DLD1 (cell line): ENCODE results near the gene MBTPS2.
"Not testable (repeated sequence)": the region's sequence is repeated elsewhere in the genome, so short reads cannot be mapped to it uniquely, and the experiment has no call there.

Experiments used
- in situ Hi-C: cut with HindIII; loops from 2 replicates; pipeline ENCODE4 v1.10.0; 2017; ENCODE audit warnings: low sequenced_read_pairs

MBTPS2 gene

DNA sequence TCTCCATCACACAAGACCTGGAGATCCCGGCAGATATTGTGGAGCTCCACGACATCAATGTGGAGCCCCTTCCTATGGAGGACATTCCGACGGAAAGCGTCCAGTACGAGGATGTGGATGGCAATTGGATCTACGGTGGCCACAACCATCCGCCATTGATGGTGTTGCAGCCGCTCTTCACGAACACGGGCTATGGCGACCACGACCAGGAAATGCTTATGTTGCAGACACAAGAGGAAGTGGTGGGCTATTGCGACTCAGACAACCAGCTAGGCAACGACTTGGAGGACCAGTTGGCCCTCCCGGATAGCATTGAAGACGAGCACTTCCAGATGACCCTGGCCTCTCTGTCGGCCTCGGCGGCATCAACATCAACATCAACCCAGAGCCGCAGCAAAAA lies 17.1 kb downstream of the MBTPS2 start:
- in situ Hi-C loops: no loop called here

DNA sequence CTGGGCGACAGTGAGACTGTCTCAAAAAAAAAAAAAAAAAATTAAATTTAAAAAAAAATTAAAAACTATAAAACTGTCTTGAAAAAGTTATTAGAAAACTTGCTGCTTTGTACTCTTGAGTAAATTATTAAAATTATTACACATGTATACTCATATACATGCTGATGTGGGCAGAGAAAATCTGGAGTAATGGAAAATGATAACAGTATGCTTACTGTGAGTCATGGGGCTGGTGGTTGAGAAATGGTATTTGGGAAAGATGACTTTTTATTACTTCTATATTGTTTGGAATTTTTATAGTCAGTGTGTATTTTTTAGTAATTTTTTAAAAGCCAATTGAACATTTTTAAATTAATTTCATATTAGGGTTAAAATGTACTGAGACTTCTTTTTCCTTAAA lies 23.8 kb downstream of the MBTPS2 start:
- in situ Hi-C loops: no loop called here

DNA sequence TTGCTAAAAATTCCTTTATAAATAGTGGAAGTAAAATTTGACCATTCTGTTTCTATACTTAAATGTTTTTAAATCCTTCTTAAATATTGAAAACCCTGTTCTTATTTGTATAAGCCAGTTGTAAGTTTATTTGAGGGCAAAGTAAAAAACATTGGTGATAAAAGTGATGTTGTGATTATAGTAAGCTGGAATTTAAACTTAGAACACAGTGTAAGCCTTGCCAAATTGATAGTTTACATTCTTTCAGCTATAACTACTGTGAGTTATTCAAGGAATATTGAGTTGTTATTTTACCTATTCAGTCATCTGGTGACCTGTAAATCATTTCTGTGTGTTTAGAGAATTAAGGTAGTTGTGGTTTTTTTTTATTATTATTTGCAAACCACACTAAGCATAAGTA lies 26.0 kb downstream of the MBTPS2 start:
- in situ Hi-C loops: no loop called here

DNA sequence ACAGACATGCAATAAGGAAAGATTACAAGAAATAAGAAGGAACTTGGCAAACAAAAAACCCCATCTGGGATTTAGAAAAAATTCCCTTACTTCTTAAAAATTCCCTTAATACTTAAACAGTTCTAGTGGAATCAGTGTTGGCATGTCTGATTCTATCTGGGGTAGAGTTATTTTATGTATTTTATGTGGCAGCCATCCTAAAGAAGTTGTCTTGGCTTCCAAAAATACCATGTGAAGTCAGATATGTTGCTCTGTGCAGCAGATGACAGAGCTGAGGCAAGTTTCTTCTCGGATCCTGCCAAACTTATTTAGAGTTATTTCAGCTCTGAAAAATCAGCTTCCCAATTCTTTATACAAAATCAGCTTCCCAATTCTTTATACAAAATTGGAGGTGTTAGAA lies 31.1 kb downstream of the MBTPS2 start:
- in situ Hi-C loops: no loop called here

DNA sequence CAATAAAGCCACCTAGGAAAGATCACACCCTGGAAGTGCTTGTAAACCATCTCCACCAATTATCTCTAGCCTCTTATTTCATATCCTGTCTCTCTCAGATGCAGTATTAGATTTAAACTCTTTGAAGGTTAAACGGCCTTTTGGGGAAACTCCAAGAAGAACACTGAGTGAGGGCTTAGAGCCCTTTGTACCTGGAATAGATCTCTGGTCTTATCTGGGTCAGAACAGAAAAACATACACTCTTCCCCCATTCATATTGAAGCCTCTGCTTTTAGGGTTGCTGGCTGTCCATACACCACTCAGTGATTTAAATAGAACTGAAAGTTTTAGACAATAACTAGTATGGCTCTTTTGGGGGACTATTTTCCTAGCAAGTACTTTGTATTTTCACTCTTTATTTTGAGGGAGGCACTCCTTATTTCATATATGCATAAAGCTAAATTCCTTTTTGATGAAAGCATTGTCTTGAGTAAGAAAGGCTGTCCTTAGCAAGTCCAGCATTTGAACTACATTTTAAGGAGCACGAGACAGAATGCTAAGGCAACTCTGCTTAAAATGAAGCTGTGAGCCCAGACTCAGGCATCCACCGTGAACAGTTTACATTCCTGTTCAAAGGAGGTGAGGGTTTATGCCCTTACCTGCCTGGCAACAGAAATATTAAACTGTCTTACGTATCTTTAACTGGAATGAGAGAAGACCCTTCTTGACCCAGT lies 33.8 kb downstream of the MBTPS2 start:
- in situ Hi-C loops: no loop called here

DNA sequence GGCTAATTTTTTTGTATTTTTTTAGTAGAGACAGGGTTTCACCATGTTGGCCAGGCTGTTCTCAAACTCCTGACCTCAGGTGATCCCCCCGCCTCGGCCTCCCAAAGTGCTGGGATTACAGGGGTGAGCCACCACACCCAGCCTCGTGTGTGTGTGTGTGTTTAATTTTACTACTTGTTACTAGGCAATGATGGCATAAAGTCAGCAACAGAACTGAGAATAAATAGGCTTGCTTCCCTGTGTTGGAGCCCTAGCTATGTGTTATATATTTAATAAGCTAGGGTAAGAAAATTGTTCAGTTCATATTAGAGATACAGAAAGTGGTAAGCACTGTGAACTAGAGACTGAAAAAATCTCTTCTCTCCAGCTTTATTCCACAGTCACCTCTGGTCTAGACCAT lies 34.8 kb downstream of the MBTPS2 start:
- in situ Hi-C loops: not testable (repeated sequence)

DNA sequence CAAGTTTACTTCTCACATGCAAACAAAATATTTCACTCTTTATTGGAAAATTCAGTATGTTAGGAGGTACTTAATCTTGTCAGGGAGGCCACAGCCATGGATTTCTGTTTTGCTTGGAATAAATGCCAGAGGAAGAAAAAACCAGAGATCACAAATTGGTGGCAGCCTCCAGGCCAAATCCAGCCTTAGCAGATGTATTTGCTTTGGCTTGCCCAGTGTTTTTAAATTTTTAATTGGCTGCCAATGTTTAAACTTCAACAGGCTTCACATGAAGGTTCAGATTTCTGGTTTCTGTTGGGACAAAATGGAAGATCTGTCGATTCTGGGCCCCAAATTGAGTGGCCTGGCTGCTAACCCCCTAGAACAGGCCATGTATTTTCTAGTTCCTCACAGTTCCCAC lies 35.6 kb downstream of the MBTPS2 start:
- in situ Hi-C loops: no loop called here

DNA sequence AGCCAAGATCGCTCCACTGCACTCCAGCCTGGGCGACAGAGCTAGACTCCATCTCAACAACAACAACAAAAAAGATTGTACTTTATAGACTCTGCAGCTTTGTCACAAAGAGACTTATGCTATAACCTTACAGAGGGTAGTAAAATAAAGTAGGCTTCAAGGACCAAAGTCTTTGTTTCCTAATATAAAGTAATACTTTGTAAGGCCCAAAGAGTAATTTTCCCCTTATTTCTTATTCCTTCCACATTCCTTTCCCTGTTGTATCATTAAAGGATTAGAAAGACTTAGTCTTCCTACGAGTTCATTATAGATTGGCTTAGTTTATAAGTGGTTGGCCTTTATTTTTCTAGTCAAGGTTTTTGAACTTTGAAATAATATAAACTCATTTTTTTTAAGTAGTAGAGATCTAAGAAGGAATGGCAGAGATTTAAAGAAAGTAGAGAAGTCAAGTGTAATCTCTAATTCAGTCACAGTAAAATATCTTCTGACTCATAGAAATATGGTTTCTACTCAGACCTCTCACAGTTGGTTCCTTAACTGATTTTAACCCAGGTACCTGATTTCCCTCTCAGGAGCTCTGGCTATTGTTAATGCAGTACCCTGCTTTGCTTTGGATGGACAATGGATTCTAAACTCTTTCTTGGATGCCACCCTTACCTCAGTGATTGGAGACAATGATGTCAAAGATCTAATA lies 42.6 kb downstream of the MBTPS2 start:
- in situ Hi-C loops: no loop called here

DNA sequence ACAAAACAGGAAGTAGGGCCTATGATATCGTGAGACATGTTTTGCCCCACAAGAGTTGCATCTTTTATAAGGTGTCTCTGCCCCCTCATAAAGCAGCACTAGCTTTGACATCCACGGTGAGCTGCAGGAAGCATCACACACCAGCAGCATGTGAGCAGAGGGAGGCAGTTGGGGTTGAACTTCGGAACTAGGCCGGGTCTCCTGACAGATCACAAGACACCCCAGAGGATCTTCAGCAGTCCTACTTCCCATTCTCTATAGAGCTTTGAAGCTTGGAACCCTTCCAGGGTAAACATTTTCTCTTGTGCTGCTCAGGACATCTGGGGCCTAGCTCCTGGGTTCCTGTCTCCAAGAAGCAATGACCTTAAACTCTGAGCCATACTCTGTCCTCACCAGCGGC lies 43.8 kb downstream of the MBTPS2 start:
- in situ Hi-C loops: no loop called here

DNA sequence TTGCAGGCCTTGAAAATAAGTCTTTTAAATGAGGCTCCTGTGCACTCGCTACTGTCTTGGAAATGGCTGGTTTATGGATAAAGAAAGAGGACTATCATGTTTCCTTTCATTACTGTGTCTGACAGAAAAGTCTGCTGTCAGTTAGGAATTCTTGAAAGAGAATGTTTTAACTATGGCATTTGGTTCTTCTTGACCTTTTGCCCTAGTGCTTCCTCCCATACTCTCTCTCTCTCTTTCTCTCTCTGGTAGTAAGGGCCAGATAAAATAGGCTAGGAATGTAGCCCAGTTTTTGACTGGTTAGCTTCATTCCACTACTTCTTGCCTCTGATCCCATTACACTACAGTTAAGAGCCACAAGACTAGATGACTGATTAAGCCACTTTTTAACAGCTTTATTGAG lies 46.2 kb downstream of the MBTPS2 start:
- in situ Hi-C loops: no loop called here

DNA sequence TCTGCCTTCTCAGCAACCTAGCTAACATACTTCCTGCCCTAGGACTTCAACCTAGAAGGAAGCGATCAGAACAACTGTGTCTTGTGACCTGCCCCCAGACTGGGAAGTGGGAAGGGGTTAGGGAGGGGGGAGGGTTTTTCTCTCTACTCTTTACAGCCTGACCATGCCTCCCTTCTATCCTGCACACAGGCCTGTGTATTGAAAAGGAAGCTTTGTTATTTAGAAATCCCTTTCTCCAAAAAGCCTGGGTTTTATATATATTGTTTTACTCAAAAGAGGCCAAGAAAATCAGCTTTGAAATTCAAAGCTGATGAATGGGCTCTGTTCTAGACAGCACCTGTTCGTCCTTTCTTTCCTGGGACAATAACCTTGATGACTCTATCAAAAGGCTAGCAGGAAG lies 65.9 kb downstream of the MBTPS2 start:
- in situ Hi-C loops: no loop called here

DNA sequence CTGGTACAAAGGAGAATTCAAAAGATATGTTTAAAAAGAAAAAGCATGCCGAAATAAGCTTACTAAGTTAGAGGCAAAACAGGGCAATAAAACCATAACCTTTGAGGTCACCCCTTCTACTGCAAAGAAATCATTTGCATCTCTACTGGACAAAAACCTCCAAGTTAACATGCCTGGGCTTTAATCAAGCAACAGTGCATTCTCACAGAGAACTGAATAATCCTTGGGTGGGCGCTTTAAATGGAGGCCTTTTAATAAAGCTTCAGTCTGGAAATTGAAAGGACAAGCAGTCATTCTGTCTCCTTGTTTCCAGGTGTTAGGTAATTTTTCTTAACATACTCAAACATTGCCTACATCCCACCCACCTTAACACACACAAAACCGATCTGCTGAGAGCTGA lies 66.5 kb downstream of the MBTPS2 start:
- in situ Hi-C loops: no loop called here

DNA sequence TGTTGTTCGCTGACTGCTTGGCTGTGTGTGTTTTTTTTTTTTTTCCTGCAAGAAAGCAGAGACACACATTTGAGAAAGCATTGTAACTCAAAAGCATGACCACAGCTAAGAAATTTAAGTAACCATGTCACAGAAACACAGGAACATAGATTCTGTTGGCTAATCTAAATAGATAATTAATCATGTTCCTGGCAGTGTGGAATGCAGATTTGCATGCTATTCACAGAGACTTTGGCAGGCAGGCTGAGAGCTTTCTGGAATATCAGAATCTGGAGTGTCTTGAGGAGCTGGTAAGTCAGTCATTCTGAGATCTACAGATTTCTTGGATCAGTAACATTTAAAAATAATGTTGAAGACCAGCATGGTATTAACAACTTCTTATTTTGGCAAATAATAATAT lies 67.8 kb downstream of the MBTPS2 start:
- in situ Hi-C loops: no loop called here

DNA sequence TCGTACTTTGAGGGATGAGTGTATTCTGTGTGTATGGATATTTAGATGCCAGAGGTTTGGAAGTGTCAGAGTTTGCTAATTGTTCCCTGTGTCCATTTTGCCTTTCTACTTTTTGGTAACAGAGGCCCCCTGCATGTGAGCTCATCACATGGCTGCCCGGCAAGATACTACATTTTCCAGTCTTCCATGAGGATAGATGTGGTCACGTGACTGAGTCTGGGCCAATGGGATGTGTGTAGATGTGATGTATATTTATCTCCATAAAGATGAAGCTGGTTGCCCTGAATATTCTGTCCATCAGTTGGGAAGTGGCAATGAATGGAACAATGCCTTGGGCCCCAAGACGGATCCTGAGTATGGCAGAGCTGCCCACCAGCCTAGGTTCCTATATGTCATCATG lies 72.1 kb downstream of the MBTPS2 start:
- in situ Hi-C loops: no loop called here

DNA sequence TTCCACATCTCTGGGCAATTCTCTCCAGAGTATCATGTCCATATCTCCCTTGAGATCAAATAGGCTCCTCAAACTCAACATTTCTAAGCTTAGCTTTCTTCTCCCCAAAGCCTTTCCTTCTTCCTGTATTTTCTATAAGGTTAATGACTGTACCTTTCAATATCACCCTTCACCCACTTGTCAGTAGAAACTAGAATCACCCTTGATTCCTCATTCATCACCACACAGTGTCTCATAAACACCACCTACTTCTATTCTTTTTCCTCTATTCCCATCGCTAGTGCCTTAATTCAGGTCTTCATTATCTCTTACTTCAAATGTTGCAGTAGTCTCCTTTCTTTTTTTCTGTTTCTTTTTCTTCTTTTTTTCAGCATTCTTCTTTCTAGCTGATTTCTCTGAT lies 72.8 kb downstream of the MBTPS2 start:
- in situ Hi-C loops: no loop called here

DNA sequence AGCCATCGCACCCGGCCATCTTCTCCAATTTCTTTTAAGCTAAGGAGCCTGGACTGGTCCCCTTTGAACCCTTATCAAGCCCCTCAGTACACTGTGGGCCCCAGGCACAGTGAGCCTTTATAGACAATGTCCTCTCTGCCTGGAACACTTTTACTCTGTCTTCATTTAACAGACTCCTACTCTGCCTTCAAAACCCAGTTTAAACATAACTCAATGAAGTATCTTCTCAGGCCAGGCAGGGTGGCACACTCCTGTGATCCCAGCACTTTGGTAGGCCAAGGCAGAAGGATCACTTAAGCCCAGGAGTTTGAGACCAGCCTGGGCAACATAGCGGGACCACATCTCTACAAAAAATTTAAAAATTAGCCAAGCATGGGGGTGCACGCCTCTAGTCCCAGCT lies 73.6 kb downstream of the MBTPS2 start:
- in situ Hi-C loops: no loop called here

DNA sequence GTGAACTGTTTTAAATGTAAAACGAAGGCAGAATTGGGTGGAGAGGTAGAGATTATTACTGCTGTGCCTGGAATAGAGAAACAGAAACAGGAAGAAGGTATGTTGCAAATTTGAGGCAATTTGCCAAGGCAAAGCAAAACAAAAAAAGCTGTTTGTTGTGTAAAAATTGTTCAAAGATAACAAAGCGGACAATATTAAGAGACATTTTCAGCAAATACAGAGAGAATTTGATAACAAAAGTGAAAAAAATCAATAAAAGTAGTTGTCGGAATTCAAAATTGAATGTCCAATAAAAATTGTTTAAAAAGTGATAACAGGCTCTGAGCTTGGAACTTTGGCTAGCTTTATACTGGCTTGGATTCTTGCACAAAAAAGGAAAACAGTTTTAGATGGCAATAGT lies 86.7 kb downstream of the MBTPS2 start:
- in situ Hi-C loops: no loop called here

DNA sequence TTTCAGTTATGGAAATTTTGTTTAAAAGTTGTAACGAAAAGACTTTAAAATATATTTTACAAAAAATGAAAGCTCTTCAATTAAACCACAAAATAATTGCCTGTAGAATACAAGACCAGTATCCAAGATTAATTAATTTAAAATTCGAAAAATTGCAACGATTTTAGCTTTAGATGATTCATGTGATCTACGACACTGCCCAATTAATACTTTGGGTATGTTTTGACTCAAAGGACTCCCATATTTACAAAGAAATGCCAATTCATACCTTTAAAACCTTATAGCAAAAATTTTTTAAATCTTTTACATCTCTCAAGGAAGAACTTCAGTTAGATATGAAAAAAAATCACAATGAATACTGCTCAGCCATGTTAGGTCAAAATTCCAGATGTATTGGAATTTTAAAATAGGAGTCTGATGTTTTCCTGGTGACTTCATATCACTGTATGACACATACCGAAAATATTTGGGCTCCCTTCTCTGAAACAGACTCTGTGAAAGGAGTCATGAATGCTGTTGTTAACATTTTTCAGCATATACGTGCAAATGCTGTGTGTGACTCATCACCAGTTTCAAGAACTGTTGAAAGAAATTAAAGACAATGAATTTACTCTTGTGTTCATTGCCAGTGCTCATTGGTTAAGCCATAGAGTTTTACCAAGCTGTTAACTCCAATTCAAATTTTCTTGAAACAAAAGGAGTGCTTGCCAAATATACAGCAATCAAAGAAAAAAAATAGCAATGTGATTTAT lies 87.3 kb downstream of the MBTPS2 start:
- in situ Hi-C loops: no loop called here

DNA sequence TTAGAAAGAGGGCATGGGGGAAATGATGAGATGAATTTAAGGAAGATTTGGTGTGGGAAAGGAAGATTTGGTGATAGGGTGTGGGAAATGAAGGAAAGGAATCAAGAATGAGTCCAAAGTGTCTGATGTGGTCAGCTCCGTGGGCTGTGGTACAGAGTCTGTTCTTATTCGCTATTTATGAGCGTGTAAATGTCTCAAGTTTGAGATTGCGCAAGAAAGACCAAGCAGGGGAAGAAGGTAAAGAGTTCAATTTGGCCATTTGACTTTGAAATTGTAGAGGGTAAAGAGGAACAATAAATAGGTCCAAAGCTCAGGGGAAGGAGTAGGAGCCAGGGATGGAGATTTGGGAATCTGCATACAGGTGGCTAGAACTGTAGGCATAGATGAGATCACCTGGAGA lies 89.8 kb downstream of the MBTPS2 start:
- in situ Hi-C loops: no loop called here

DNA sequence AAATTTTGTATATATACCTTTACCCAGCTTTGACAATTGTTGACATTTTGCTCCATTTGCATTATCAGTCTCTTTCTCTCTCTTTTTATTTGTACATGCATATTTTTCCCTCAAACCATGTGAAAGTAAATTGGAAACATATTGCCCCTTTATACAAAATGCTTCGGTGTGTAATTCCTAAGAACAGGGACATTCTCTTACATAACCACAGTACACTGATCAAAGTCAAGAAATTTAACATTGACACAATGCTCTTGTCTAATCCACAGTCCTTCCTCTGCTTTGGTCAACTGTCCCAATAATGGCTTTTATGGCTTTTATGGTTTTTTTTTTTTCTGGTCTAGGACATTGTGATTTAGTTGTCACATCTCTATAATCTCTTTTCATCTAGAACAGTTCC lies 91.6 kb downstream of the MBTPS2 start:
- in situ Hi-C loops: no loop called here

DNA sequence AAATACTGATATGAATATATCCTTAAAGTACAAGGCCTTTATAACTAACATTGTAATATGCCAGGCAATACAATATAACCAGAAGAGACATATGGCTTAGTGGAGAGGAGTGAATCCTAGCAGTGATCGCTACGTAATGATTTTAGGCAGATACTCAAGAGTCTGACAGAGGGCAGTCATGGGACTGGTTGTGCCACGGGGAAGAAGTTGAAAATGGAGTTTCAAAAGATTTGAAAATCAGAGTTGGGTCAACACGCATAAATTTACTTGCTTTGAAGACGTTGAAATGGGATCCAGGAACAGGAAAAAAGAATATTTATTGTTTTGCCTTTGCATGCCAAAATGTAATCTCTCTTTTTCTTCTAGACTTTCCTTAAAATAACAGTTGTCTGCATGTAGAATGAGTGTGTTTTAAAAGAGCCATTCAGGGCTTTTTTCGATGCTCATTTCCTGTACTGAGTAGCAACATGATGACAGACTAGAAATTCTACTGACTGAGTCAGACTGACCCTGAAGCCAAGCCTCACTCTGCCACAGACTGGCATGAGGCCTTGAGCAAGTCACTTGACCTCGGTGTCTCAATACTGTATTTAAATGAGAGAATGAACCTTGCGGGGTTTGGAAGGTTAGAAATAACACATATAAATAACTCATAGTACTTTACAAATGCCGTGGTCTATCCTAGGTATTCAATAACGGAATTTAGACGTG lies 93.0 kb downstream of the MBTPS2 start:
- in situ Hi-C loops: no loop called here

DNA sequence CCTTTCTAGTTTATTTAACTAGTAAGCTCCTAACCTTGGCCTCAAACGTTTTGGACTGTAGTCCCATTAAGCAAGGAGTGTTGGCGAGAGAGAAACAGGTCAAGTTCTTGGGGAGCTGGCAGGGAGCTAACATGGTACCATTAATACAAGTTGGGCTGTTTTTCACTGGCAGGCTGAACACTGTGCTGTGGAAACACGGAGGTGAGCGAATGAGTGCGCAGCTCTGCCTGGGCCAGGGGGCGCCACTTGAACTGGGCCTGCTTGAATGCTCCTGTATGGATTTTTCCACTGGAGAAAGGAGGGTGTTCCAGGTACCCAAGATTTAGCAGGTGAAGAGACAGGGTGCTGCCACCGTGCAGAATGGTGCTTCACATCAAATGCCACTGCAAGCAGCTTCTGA lies 93.7 kb downstream of the MBTPS2 start:
- in situ Hi-C loops: no loop called here
